Activated CD4-positive, CD25-positive, alpha-beta regulatory T cell treated with anti-CD3 and anti-CD28 coated beads, Interleukin-2, amount 50 U/mL, for 16 hours (primary cell): ENCODE measurements around the gene DAPK1.

Source experiments
- DNase-seq: peaks from one replicate; pipeline ENCODE4 v3.0.0-alpha.2; 2020; ENCODE audit warnings: low read depth, low spot score

Gene DAPK1

DNA sequence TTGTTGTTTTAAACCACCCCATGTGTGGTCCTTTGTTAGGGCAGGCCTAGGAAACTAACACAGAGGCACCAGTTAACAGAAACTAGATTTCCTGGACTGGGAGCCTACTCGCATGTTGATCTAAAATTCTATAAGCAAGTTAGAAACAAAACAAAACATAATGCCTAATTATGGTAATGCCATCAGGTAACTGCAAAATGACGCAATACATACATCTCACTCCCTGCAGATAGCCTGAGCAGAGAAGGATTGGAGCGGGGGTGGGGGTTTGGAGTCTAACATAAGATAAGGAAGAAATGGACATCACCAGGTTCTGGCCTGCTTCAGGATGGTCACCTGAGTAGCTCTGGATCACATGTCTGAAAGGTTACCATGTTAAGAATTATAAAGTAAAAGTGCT lies 114.9 kb downstream of the DAPK1 start:
- DNase-seq, result no peak

DNA sequence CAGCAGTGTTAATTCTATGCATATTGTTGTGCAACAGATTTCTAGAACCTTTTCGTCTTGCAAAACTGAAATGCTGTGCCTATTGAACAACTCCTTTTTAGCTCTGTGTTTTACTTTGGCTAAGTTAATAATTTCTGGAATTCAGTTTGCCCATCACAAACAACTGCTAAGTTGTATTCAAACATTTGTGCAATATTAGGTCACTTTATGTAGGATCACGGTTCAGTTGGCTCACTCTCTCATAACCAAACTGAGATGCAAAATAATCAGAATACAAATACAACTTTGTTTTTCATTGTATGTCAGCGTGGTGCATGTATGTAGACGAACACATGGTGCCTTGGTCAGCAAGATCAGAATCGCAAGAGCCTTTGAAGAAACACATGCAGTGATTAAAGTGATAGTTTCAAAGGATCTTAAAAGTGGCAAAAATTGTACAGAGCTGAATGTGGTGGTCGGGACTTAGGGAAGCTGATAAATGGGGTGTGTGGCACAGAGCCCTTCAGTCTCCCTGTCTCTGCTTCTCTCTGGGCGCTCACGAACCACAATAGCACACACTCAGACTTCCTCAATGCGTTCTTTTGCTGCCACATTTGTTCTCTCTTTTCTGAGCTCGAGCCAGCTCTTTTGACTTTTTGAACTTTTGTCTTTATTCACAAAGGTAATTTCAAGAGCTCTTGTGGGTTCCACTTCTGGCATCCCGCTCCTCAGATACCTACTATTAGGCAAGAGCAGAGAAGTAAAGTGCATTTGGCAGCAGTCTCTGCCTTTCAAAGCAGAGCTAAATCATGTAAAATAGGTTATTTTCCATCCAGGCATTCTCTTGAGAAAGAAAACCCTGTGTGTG lies 115.8 kb downstream of the DAPK1 start:
- DNase-seq, result no peak

DNA sequence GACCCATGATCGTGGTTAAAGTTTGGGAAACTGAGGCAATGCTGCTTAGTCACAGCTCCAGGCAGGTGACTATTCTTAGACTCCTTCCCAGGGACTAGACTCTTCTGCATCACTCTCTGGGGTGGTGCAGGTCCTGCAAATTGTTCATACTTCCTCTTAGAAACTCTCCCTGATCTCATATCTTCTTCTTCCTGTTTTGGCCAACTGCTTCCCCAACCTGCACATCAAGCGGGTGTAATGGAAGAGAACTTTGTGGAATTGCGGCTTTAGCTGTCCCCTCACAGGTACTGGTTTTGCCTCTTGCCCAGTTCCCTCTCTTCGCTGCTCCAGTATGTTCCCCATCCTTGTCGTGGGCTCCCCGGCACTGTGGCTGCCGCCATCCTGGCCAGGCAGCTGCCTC lies 116.7 kb downstream of the DAPK1 start:
- no peak for DNase-seq

DNA sequence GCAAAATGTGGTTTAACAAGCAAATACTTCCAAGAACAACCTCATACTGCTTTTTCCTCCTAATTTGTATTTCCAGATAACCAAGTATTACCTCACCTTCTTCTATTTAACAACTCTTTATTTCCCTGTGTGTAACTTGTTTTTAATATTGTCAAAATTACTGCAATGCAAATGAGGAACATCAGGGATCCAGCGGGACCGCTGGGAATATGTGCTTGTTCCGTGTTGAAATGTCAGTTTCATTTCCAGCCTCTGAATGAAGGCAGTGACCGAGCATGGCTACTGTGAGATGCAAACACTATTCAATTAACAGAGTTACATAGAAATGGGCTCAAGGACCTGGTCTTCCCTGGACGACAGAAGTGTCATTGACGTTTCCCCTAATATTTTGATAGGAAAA lies 117.5 kb downstream of the DAPK1 start:
- no peak for DNase-seq

DNA sequence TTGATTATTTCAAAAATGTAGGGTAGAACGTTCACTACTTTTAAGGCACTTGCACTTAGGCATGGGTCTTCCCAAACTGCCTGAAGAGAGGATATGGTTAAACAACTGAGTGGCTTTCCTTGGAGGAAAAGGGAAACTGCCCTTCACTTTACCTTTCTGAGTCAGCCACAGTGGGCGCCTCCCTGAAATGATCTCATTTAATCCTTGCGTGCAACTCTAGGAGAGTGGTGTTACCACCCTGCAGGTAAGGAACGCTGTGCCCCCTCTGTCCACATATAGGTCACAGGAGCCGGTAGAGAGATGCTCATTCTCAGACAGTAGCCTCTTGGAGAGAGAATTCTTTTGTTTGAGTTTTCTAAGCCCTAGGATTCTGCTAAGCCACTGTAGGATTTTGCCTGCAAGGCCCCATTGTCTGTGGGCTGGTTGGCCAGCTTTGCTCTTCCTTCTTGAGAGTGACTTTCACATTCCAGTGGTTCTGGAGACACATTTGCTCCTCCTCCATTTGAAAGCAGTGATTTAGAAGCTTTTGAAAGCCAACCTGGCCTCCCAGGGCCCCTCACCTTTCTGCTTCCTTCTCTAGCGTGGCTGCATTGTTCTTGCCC lies 118.0 kb downstream of the DAPK1 start:
- no peak for DNase-seq

DNA sequence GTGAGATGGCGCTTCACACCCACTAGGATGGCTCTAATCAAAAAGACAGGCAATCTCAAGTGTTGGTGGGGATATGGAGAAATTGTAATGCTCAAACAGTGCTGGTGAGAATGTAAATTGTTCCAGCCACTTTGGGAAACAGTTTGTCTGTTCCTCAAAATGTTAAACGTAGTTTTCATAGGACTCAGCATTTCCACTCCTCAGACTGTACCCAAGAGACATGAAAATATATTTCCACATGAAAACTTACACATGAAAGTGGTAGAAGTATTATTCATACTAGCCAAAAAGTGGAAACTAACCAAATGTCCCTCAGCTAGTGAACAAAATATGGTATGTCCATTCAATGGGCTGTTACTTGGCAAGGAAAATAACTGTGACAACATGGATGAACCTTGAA lies 120.6 kb downstream of the DAPK1 start:
- no peak for DNase-seq

DNA sequence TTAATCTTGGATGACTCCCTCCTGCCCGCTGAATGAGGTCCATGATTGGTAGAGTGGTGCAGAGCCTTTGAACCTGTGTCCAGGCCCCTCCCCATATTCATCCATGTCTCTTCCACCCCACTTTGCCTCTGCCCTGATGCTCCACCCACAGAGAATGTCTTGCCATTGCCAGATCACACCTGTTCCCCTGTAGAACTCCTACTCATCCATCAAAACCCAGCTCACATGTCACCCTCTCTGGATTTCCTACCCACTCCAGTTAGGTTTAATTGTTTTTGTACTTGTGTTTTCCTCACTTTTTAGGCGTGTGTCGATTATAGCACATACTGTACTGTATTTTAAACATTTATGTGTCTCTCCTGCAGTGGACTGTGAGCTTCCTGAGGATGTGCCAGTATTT lies 121.3 kb downstream of the DAPK1 start:
- no peak for DNase-seq

DNA sequence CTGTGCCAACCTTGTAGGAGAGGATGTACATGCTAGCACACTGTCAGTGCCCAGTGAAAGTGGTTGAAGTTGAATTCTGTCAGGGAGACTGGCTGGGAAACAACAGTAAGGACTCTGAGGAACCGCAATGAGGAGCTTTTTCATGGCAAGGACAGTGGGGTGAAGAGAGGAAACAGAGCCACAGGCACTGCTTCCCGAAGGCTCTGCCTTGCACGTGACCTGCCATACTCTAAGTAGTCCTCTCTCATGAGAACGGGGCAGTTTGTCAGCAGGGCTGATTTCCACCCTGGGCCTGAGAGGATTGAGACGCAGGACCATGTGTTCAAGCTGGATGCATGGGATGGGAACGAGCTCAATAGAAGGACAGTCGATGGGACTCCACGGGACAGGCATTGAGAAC lies 121.7 kb downstream of the DAPK1 start:
- no peak for DNase-seq

DNA sequence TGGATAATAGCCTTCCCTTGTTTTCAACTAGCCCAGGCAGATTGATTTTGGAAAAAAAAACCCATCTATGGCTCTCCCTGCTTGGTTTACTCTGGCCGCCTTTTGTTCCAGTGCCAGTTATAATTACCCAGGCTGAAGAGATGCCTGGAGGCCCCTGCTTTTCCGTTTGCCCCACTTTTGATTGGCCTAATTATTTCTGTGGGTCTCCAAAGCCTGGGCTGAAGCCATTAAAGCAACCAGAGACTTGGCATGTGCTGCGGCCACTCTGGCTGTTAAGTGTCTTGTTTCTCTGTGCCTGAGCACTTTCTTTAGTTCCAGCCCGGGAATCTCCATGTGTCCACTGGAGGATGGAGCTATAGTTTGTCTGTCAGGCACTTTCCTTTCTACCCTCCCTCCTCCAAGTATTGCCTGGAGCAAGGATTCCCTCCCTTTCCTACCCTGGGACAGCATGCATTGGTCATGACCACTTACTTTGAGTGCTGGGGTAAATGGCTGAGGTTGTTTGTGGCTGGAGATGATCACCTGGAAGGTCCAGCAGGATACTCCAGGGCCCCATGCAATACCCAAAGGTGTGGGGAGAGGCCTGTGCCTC lies 123.2 kb downstream of the DAPK1 start:
- DNase-seq, result no peak

DNA sequence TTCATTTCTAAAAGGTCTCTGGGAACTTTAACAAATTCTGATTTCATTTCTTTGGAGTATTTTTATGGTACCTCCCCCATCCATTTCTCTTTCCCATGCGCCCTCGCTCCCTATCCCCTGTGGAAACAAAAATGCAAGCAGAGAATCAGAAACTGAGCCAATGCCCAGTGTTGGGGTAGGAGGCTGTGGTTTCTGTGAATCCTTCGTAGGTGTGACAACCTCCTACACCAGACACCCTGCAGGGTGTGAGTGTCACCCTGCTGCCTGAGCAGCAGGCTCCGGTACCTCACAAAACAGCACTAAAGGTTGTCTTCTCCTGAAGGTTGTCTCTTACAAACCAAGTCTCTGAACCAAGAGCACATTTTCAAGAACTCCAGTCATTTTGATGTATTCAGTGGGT lies 124.4 kb downstream of the DAPK1 start:
- no peak for DNase-seq

DNA sequence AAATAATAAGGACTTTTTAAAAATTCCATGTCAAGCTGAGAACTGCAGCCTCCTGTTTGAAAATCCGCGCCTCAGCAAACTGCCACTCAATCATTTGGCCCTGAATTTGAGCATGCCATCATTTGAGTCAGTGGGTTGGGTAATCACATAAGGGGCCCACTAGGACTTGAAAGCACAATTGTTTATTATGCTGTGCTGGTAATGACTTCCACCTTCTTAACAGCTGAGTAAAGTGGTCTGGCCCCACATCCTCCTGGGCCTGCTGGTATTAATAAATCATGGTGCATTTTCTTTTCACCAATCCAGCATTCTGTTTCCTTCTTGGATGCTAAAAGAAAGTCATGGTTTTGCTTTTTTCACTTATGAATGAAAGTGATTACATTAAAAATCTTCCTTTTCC lies 125.3 kb downstream of the DAPK1 start:
- DNase-seq, result no peak

DNA sequence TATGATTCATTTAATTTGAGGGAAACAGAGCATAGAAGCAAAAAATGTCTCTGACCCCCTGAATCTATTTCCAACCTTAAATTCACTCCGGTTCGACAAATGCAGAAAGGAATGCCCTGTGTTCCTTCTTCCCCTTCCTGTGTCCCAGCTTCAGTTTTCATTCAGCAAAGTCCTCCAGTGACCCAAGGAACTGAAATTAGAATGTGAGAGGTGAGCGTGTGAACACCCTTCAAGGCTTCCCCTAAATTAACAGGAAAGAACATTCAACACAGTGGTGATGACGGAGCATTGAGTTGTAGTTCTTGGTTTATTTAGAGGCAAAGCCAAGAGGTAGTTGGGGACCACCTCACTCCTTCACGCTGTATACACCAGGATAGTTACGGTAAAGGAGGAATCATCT lies 130.7 kb downstream of the DAPK1 start:
- DNase-seq, result no peak

DNA sequence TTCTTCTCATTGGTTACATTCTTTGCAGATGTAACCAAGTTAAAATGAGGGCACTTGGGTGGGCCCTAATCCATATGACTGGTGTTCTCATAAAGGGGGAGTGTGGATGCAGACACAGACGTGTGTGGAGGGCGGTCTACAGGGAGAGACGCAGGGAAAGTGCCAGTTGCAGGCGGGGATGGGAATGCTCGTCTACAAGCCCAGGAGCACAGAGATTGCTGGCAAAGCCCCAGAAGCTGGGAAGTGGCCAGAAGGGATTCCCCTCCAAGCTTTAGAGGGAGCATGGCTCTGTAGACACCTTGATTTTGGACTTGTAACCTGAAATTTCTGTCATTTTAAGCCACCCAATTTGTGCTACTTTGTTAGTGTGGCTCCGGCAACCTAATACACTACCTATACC lies 131.4 kb downstream of the DAPK1 start:
- DNase-seq, result no peak

DNA sequence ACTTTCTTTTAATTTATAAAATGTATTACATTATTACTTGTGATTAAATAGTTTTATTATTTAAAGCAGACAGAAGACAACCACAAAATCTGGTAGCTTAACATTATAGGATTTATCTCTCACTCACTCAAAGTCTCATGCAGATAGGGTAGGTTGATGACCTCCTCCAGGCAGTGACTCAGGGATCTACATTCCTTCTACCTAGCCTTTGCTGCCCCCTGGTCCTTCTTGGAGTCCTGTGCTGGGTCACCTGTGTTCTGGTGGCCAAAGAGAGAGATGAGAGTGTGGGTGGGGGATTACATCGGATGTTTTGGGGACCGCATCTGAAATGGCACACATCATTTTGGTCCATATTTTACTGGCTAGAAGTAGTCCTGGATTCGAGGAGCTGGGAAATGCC lies 132.6 kb downstream of the DAPK1 start:
- DNase-seq, result no peak

DNA sequence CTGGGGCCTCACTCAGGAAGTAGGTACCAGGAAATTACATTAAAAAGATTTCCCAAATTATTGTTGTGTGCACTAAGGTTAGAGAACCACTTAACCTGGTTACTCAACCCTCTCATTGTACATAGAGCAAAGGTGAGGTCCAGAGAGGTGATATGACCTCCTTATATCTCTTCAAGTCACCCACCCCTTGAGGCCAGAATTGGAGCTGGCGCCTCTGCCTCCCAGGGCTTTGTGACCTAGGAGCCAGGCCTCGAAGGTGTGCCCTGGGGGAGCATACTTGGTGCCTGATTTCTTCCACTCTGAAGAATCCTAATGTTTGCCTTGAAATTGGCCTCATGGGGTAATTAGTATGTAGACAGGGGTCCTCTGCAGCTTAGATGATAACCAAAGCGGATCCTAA lies 133.2 kb downstream of the DAPK1 start:
- DNase-seq, result no peak

DNA sequence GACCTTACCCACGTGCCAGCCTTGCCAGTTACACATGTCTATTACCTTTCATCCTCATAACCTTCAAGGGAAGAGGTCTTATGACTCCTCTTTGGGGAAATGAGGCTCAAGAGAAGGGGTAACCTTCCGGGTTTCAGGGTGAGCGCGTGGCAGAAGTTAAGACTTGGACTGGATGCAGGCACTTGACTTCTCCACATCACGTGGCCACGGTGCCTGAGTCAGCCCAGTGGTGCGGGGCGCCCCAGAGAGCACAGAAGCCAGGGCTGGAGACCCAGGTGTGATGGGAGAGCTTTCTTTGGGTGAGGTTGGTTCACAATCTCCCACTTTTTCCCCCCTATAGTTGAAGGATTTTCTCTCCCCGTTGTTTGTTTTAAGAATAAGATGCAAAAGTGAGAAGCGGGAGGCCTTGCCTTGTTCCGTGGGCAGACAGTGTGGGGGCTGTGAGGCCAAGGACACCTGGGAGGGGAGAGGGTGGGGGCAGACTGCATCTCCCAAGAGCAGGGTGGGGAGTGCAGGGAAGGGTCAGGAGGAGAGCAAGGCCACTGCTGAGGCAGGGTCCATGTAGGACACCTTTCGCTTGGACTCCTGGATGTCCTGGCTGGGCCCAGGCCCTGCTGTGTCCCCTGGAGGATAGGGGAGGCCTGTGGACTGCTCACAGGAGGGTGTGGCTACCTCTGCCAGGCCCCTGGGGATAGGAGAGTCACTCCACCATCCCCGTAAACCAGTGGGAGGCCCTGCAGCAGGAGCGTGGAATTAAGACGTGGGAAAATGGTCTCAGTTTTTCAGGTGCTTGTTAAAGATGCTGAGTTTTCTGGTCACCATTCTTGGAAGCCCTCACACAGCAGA lies 138.2 kb downstream of the DAPK1 start:
- DNase-seq, result no peak

DNA sequence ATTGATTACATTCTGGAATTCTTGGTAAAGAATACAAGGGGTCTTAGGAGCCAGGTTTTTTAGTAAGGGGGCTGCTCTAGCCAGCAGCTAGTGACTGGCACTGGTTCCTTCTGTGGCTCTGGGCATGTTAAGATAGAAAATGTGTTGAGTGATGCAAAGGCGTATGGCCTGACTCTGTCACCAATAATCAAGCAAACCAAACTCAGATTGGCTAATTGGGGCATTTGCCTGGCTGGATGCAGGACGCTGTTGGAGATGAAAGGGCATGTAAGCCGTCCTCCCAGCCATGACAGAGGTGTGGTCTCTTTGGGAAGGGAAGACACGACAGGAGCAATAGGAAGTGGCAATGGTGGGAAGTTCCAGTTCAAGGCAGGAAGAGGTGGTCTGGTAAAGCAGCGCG lies 140.6 kb downstream of the DAPK1 start:
- no peak for DNase-seq

DNA sequence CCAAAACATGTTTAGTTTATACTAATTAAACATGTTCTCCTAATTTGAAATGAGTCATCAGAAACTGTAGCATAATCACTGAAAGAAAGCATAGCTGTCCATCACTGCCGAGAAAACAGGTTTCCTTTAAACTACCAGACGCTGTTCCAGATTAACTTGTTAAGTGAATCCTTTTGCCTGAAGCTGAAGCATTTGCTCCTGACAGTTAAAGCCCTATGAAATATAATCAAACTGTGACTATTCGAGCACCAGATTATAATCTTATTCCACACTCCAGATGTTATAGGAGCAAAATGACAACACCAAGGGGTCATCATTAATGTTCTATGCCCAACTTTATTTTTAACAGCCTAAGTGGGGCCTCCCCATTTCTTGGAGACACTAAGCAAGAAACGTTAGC lies 142.3 kb downstream of the DAPK1 start:
- DNase-seq, result no peak

DNA sequence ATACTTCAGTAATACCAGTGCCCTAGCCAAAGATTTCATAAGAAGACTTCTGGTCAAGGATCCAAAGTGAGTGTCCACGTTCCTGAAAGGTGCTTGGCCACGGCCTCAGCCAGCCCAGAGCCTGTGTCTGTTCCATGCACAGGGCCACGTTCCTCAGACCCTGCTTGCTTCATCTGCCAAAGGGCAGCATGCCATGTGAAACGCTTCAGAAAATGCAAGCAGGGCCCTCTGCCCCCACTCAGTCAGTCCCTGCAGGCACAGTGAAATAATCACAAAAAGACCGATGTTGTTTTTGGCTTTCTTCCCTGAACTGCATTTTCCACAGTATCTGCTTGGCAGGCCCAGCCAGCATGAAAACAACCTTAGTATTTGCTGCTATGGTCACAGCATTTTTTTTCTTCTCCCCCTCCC lies 142.7 kb downstream of the DAPK1 start:
- DNase-seq, result no peak

DNA sequence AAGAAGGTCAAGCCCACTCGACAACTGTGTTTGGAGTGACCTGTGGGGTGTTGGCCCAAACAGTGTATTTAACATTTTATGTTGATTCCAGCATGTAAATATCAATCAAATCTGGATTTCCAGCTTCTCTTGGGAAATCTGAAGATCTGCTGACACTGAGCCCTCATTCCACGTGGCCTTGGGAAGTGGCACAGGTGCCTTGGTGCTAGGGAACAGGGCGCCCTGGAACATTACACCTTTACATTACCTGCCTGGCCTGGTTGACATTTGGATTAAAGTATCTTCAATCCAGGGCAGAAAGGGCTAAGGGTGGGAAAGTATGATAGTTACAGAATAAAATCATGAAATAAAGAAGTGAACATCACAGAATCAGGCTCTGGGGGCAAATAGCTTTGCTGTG lies 143.4 kb downstream of the DAPK1 start:
- DNase-seq, result no peak

DNA sequence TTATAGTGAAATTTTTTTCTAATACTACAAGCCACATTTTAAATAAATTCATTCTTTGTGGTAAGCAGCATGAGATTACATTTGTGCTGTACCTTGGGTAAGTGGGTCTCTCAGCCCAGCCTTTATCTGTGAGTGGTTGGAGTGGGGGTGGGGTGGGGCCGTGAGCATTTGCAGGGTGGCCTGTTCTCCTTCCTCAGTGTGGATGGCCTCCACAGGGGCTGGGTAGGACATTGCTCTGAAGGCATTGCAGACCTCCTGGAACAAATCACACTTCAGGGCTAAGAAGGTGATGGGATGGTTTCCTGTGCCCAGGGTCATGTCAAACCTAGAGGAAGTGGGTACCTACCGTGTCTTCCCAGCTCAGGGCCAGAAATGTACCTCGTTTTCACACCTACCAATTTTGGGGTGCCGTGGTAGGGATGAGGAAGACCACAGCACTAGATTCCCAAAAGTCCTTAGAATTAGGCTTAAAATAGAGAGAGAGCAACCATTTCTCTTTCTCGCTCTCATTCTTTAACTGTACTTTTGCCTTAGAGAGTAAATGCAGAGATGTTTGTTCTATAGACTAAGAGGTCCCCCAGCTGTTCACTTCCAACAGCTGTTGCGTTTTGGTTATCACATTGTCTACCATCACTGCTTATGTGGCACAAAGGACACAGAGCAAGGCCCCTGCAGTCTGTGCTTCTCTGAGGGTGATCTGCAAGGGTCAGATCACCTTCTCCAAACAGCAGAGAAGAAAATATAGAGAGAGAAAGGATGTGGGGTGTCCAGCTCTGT lies 144.9 kb downstream of the DAPK1 start:
- DNase-seq, result no peak
